HPDE6-E6E7 (cell line): ENCODE results near the gene OBP2B.
"Not testable (repeated sequence)": the region's sequence is repeated elsewhere in the genome, so short reads cannot be mapped to it uniquely, and the experiment has no call there.

Source experiments
- DNase-seq: peaks from one replicate; pipeline ENCODE4 v3.0.0; 2011; ENCODE audit warnings: missing footprints; ENCODE audit errors: extremely low spot score

OBP2B gene

GRCh38 chr9:133238272-133238850 lies 29.3 kb upstream of the OBP2B start:
- DNase-seq: no peak

DNA sequence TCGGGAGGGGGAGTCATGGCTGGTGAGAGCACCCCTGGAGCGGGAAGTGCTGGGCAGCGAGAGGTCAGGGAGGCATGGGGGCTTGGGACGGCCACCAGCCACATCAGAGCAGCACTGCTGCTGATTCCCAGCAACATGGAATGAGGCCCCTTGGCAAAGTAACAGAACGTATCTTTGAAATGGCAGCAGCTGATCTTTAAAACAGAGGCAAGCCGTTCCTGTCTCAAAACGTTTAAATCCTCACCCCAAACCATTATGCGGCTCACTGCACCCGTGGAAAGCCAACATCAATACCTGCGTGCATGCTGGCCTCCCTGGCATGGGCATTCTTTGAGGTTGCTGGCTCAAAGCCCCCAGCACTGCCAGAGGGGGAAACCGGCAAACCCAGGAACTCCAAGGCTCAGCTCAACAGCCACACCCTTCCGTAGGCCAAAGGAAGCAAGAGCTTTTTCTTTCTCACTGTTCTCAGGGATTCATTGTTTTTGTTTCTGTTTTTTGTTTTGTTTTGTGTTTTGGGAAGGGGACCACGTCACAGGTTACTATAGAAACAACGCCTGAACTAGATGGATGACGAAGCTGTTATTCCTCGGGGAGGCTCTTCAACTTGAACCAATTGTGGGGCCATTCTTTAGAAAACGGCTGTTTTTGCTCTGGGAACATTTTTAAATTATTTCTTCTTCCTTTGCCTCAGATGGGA lies 28.1 kb upstream of the OBP2B start:
- DNase-seq: no peak

- DNase-seq: not testable (repeated sequence)
Observed at GRCh38 chr9:133236291-133237034, 27.4 kb upstream of the OBP2B start.

DNA sequence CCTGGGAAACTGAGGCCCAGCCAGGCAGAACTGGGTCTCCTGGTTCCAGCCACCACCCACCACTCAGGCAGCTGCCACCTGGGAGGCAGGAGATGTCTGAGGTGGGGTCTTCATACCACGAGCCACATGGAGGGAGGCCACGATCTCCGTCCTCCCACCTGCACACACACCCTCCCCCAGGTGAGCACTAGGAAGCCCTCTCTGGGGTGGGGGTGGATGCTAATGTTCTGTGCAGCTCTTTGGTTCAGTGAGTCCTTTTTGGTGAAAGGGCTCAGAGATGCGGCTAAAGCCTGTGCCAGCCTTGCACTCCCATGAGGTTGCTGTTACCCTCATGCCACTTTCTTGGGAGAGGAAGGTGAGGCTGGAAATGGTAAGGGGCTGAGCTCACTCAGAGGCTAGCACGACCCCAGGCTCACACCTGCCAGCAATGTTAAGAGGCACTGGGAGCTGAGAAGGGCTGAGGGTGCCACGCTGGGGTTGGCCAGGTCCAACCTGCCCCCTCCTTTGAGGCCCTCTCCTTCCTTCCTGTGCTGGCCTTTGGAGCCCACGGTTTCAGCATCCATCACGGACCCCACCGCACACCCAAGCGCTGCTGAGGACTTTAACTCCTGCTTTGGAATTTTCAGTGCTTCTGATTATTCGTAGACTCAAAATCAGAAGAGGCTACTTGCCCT lies 26.6 kb upstream of the OBP2B start:
- no peak for DNase-seq

DNA sequence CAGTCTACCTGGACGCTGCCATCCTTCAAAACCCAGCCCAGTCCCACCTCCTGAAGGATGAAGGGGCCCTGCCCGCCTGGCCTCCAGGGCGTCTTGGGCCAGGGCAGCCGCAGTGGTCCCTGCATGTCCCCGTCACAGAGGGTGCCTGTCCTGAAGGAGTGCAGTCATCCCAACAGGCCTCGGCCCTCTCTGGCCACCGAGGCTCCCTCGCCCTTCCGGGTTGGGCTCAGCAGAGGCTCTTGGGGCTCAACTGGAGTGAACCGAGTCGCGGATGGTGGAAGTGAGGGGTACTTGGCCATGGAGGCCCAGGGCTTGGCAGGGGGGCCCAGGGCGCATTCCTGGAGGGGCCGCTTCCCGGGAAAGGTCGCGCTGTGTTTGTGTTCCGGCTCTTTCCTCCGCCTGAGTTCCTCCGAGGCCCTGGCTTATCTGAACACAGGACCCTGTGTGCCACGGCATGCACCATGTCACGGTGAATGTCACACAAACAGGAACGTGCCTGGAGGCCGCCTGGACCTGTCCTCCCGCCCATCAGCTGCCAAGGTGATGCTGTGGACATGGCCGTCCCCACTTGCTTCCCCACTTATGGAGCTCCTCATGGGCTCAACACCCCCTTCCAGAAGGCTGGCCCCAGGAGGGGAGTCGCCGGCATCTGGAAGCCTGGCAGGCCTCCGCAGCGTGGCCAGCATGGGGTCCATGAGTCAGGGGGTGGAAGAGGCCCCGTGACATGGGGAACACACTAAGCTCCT lies 25.7 kb upstream of the OBP2B start:
- DNase-seq: no peak

DNA sequence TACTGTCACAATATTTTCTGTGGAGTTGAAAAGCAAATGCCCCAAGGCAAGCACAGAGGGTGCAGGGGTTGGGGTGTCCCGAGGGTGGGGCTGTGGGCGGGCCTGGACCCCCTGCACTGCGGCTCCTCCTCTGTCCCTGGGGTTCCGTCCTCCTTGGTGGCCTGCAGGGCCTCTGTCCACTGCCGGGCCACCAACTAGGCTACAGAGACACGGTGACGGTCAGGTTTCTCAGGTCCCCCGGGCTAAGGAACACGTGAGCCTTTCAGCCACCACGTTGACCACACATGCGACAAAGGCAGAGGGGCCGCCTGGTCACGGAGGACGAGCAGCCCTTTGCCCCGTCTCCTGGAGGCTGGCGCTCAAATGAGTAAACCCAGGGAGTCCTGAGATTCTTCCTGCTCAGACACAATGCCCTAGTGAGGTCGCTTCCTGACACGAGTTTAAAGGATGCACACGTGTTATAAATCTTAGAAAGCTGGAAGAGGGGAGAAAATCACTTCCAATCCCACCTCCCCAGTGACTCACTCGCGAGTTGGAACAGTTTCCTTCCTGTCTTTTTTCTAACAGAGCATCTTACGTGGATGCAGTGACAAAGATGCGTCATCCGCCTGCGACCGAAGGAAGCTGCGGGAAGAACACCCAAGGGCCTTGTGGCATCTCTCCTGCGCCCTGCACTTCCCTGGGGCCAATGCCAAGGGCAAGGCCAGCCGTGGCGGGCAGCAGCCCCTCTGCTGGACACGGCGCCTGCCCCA lies 24.8 kb upstream of the OBP2B start:
- no peak for DNase-seq

DNA sequence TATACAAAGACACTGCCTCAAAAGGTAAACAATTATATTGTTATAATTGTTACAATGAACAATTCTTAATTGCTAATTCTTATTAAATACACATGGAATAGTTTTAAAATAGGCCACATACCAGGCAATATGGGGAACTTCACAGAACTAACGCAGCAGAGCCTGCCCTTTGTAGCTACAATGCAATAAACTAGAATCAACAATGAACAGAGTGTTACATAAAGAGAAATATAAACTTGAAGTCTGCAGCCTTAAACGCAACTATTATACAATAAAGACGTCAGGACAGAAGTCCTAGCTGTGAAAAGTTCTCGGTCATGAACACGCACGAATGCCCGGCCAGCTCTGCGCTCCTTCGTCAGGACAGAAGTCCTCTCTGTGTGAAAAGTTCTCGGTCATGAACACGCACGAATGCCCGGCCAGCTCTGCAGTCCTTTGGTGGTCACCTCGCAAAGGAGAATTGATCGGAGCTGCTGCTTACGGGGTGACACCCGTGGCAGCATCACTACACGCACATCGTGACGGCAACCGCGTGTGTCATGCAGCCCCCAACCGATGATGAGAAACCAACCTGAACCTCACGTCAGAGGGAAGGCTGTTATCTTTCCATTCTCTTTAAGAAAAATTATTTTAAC lies 23.0 kb upstream of the OBP2B start:
- DNase-seq: not testable (repeated sequence)

- not testable (repeated sequence) for DNase-seq
Observed at GRCh38 chr9:133230514-133230913, 21.5 kb upstream of the OBP2B start.

- no peak for DNase-seq
Observed at GRCh38 chr9:133230093-133230492, 21.0 kb upstream of the OBP2B start.

- DNase-seq: not testable (repeated sequence)
Observed at GRCh38 chr9:133228474-133229193, 19.6 kb upstream of the OBP2B start.

- DNase-seq: not testable (repeated sequence)
Observed at GRCh38 chr9:133227996-133228395, 18.9 kb upstream of the OBP2B start.

DNA sequence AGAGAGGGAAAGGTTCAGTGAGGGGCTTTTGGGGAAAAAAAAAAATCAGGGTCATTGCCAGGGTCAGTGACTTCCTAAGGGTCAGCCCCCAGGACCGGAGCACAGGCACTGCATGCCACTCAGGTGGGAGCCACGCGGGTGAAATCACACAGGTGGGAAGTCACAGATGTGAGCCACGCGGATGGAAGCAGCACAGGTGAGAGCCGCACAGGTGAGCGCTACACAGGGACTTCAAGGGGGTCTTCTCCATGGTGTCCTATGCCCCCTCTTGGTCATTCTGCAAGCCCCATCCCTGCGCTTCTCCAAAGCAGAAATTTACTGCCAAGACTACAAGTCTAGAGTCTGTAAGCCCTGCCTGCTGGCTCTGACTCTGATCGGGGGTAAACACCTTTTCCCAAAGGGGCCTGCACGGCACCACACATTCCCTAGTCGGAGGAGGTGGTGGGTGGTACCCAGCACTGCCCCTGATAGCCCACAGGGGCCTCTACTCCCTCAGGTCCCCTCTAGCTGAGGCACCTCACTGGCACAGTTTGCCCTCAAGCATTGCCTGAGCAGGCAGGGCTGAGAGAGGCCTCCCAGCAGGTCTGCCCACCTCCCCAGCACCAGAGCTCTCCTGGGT lies 18.3 kb upstream of the OBP2B start:
- no peak for DNase-seq

DNA sequence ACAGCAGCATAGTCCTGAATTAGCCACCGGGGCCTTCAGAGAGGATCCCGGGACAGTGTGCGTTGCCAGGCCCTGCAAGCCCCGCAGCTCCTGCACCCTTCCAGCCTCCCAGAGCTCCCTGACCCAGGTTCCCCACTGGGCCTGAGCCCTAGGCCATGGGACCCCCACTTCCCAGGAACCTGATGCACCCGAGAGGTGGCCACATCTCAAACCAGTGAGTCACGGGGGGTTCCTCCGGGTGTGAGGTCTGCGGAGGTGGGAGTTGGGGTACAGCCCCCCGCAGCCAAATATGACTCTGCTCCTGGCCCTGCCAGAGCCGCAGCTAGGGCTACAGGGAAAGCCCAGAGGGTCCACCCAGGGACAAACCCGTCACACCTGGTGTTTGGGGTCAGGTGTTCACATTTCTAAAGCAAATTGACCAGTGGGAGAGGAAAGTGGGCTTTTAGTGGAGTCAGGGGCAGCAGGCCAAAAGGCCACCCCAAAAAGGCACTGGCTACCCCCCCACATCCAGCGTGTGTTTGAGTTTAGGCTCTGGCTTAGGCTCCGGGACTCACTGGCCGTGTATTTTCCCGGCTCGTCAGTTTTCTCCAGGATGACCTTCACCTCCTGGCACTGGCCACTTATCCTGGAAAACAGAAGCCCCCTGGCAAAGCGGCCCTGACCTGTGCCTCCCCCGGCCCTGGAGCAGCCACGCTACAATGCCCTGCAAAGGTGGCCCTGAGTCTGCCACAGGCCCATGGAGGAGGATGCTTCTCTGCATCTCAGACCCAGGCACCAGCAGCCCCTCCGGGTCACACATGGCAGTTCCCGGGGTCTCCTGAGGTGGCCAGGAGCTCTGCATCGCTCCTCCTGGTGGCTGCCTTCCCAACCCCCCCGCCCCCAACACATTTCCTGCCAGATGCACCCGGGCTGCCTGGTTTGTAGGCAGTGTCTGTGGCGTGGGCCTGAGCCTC lies 17.4 kb upstream of the OBP2B start:
- no peak for DNase-seq

DNA sequence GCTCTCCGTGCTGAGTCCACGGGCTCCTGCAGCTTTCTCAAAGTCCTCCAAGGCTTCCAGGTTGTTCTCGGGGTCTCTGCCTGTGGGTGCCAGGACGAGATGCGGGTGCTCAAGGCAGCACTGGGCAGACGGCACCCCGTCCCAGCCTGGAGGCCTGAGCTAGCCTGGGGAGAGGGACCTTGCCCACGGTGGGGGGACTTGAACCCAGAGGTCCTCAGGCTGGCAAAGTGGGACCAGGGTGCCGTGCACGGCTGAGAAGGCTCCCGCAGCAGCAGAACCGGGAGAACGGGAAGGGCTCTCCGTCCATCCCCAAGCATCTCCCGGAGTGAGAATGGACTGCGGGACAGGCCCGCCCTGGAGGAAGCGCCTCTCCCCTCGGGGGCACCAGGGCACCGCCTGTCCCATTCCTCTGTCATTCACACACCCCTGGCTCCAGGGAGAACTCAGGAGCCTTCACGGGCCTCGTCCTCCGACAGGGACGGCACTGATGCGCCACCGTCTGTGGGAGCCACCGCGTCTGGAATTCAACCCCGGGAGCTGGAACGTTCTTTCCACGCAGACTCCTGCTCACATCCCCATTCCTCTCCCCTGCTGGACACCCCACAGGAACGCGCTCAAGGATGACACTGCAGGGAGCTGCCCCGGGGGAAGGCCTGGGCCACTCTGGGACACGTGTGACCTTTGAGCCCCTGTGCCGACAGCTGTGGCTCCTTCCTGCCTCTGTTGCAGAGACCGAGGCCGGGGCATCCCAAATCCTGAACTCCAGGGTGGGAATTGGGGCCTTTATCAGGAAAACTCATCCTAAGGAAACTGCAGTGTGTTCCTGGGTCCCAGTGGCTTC lies 16.3 kb upstream of the OBP2B start:
- no peak for DNase-seq

DNA sequence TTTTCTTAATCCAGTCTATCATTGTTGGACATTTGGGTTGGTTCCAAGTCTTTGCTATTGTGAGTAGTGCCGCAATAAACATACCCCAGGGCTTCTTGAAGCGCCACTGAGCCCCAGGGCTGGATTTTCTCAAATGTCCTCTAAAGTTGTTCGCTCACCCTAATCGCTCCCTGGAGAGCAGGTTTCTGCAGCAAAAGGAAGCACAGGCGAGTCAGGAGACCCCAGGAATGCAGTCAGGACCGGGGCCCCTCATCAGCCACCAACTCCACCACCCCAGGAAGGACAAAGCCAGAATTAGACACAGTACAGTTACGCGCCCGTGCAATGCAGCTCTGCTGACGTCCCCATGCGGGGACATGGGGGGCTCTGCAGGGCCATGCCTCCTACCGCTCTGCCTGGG lies 15.7 kb upstream of the OBP2B start:
- DNase-seq: no peak

GRCh38 chr9:133223159-133223756 lies 14.2 kb upstream of the OBP2B start:
- DNase-seq: not testable (repeated sequence)

GRCh38 chr9:133221994-133222393 lies 12.9 kb upstream of the OBP2B start:
- not testable (repeated sequence) for DNase-seq
